K562 (cell line): Measurements from ENCODE around the gene DUSP28. TPM values are rescaled to one million over a fixed set of nuclear protein-coding genes. Genes with fewer than 3 reads are reported as not detected.

Experiments used
- ATAC-seq: fragments of 200-7000 bp; cut with Tn5 transposase; 3 replicates; pipeline ENCODE4 v1.9.1; 2020; ENCODE audit warnings: moderate library complexity
- BruUV-seq: library from RNA; stranded (reverse); fragments of 400-500 nt; replicated peaks from 2 replicates; lab custom pipeline; 2021; lab: Mats Ljungman, UMichigan
- CTCF ChIA-PET: fragments of 300-600 bp; formaldehyde crosslinking; extraction: SDS; loops from one replicate; lab custom pipeline; 2021; ENCODE audit warnings: low intra/inter-chr PET ratio; lab: Yijun Ruan, JAX
- POLR2A ChIA-PET: fragments of 300-600, 350-650 bp; sonication (Branson Sonifier 250); formaldehyde crosslinking; extraction: SDS; loops from one replicate; lab custom pipeline; 2021; ENCODE audit warnings: antibody characterized with exemption, inconsistent platforms; lab: Yijun Ruan, JAX
- DNase-seq, 4 experiments: peaks; one replicate each; pipeline versions ENCODE4 v3.0.0 to v3.0.0-alpha.2; 2011 to 2018; ENCODE audit warnings: low spot score in 3 of 4, mixed read lengths in 3 of 4; ENCODE audit errors: extremely low read depth in 1 of 4
- FAIRE-seq: peaks from 2 replicates; lab custom pipeline; 2011; peaks lifted over from hg19 to GRCh38; lab: Jason Lieb, UNC
- H2AFZ ChIP-seq: 2 replicates; pipeline ENCODE4 v1.6.0; 2011; ENCODE audit warnings: low read depth, low read length, control low read depth, inconsistent platforms
- H3K27ac ChIP-seq: fragments of 200-600 bp; 3 replicates; pipeline ENCODE4 v1.8.0; 2011; ENCODE audit warnings: low read depth, mild to moderate bottlenecking, control low read depth, inconsistent platforms, low read length, moderate library complexity, mixed read lengths; ENCODE audit errors: extremely low read depth
- H3K27me3 ChIP-seq, 2 experiments: fragments of 300-600 bp in 1 of 2; 2 replicates in 1 of 2; 3 replicates in 1 of 2; pipeline versions ENCODE4 v1.6.0 to v1.8.0; 2011; ENCODE audit warnings: inconsistent platforms in 2 of 2, low read length in 2 of 2, mild to moderate bottlenecking in 1 of 2, mixed read lengths in 1 of 2, moderate library complexity in 1 of 2; ENCODE audit not compliant: control insufficient read depth in 2 of 2, insufficient read depth in 2 of 2
- H3K36me3 ChIP-seq: fragments of 300-600 bp; 3 replicates; pipeline ENCODE4 v1.8.0; 2011; ENCODE audit warnings: mild to moderate bottlenecking, low read length, inconsistent platforms; ENCODE audit not compliant: control insufficient read depth, insufficient read depth
- H3K4me1 ChIP-seq, 2 experiments: fragments of 200-600 bp in 1 of 2; replicated peaks in 1 of 2; 2 replicates in 1 of 2; 3 replicates in 1 of 2; pipeline versions ENCODE4 v1.5.1 to v1.8.0; 2011; ENCODE audit warnings: inconsistent platforms in 2 of 2, low read length in 2 of 2, mild to moderate bottlenecking in 1 of 2, mixed read lengths in 1 of 2, moderate library complexity in 1 of 2; ENCODE audit not compliant: control insufficient read depth in 2 of 2, insufficient read depth in 2 of 2
- H3K4me2 ChIP-seq: 2 replicates; pipeline ENCODE4 v1.6.1; 2011; ENCODE audit warnings: low read length, control low read depth, inconsistent platforms, mixed read lengths; ENCODE audit not compliant: insufficient read depth
- H3K4me3 ChIP-seq: fragments of 200-600 bp; sonication (generic), shearing (Covaris generic); 2 replicates; pipeline ENCODE4 v1.5.1; 2016; ENCODE audit warnings: control low read depth, inconsistent platforms
- H3K79me2 ChIP-seq: fragments of 200-600 bp; 3 replicates; pipeline ENCODE4 v1.8.0; 2011; ENCODE audit warnings: low read length, inconsistent platforms; ENCODE audit not compliant: control insufficient read depth, insufficient read depth
- H3K9ac ChIP-seq, 2 experiments: 2 replicates each; pipeline versions ENCODE4 v1.6.0 to v1.6.1; 2011; ENCODE audit warnings: low read depth in 2 of 2, low read length in 2 of 2, control low read depth in 1 of 2, inconsistent platforms in 1 of 2, mild to moderate bottlenecking in 1 of 2, mixed read lengths in 1 of 2; ENCODE audit not compliant: insufficient read depth in 1 of 2
- H3K9me1 ChIP-seq: one replicate; pipeline ENCODE4 v1.6.0; 2011; ENCODE audit warnings: inconsistent platforms, mild to moderate bottlenecking, low read length, moderate library complexity; ENCODE audit not compliant: control insufficient read depth, insufficient read depth
- H3K9me3 ChIP-seq: replicated peaks from 2 replicates; pipeline ENCODE4 v1.5.1; 2011; ENCODE audit warnings: low read depth, low read length, inconsistent platforms; ENCODE audit not compliant: control insufficient read depth, insufficient read depth
- H4K20me1 ChIP-seq: replicated peaks from 2 replicates; pipeline ENCODE4 v1.6.1; 2011; ENCODE audit warnings: low read length, inconsistent platforms, mixed read lengths; ENCODE audit not compliant: control insufficient read depth, insufficient read depth
- ATF4 ChIP-seq: fragments of 450-650 bp; formaldehyde crosslinking; IDR thresholded peaks from 2 replicates; pipeline ENCODE4 v1.4.0; 2022; ENCODE audit warnings: mild to moderate bottlenecking, moderate library complexity
- CC2D1A ChIP-seq: fragments of 450-650 bp; IDR thresholded peaks from 2 replicates; pipeline ENCODE4 v1.6.1; 2017; ENCODE audit warnings: mild to moderate bottlenecking
- E2F5 ChIP-seq: sonication (generic); formaldehyde crosslinking; IDR thresholded peaks from 2 replicates; pipeline ENCODE4 v1.8.0; 2022; ENCODE audit warnings: mild to moderate bottlenecking, missing genetic modification reagents
- HES1 ChIP-seq: fragments of 450-650 bp; IDR thresholded peaks from 2 replicates; pipeline ENCODE4 v1.6.1; 2016; ENCODE audit warnings: low read depth, mild to moderate bottlenecking, moderate library complexity
- NFXL1 ChIP-seq: fragments of 450-650 bp; formaldehyde crosslinking; IDR thresholded peaks from 2 replicates; pipeline ENCODE4 v1.4.0; 2021; ENCODE audit warnings: mild to moderate bottlenecking
- TGIF2 ChIP-seq: sonication (generic); formaldehyde crosslinking; IDR thresholded peaks from 2 replicates; pipeline ENCODE4 v1.8.1; 2022; ENCODE audit warnings: mild to moderate bottlenecking, missing genetic modification reagents, moderate library complexity
- ZNF445 ChIP-seq: fragments of 250-450 bp; sonication (Bioruptor Pico); IDR thresholded peaks from 2 replicates; pipeline ENCODE4 v1.4.0; 2020; ENCODE audit warnings: low read depth, mild to moderate bottlenecking, moderate library complexity
- WGBS: fragments of 100-300 bp; shearing (Covaris generic); methylation state at CpG from one replicate; pipeline ENCODE4 v1.1.6; 2016; ENCODE audit warnings: low coverage, mixed read lengths; ENCODE audit not compliant: insufficient coverage; ENCODE audit errors: missing lambda C conversion rate; 5-methylcytosine and 5-hydroxymethylcytosine counted together
- in situ Hi-C: fragments of 300-500 bp; cut with MboI; formaldehyde crosslinking; loops from 4 replicates; pipeline ENCODE4 v1.15.0; 2018; ENCODE audit warnings: inconsistent platforms, mixed read lengths
- intact Hi-C: fragments of 100-400 bp; cut with micrococcal nuclease; formaldehyde crosslinking; loops from 2 replicates; pipeline ENCODE4 v1.14.2; 2022
- polyA plus RNA-seq, 8 experiments: library from polyadenylated mRNA; depleted of rRNA in 4 of 8; stranded (reverse) in 5 of 8; unstranded in 3 of 8; fragments of >200 nt; fragmentation: Nextera tagmentation in 2 of 8; fragmentation: Illumina TruSeq in 1 of 8; extraction: Ambion mirVana in 2 of 8; extraction: Trizol in 1 of 8; gene quantifications; 2 replicates each; pipeline versions ENCODE4 v1.2.1 to v1.2.3, GENCODE V29; 2011 to 2014; ENCODE audit warnings: inconsistent platforms in 1 of 8, missing spikeins in 1 of 8
- total RNA-seq, 7 experiments: library from RNA; depleted of rRNA in 6 of 7; stranded (reverse); fragments of >200 nt in 6 of 7; fragmentation: Illumina TruSeq in 2 of 7; extraction: Trizol in 2 of 7; gene quantifications; 2 replicates each; pipeline versions ENCODE4 v1.2.1 to v1.2.3, GENCODE V29; 2011 to 2021; ENCODE audit warnings: low replicate concordance in 1 of 7

DUSP28 gene
- total and polyA plus RNA-seq, 9 of the 15 experiments (the other 6 are each of a cell fraction or from before 2014, with no cell fraction given): 2.8 to 8.1 (median 4.2) TPM

GRCh38 chr2:240529344-240529999 lies 30.7 kb upstream of the DUSP28 start:
- TF ChIP-seq E2F5 (no peak), ATF4 (CRISPR knock-in tag) (no peak), HES1 (no peak), CC2D1A (no peak), ZNF445 (CRISPR knock-in tag) (no peak), TGIF2 (CRISPR knock-in tag) (no peak), NFXL1 (CRISPR knock-in tag) (no peak)
- TF ChIP-seq, all 486 proteins: peak for 0
- Histone ChIP-seq H3K27me3 (no peaks in the 10 kb centered on the region), H3K9ac (no peak overlapping the region), H3K9me3 (peaks cover 15% of the 10 kb centered on the region), H4K20me1 (no peaks in the 10 kb centered on the region), H3K4me1 (no peaks in the 10 kb centered on the region; a peak in 1 of 5 replicates), H3K36me3 (peaks cover 35% of the 10 kb centered on the region; the same call in 2 of the 3 replicates), H2AFZ (no peak overlapping the region), H3K27ac (no peak overlapping the region), H3K9me1 (no peaks in the 10 kb centered on the region), H3K4me2 (no peak overlapping the region), H3K79me2 (no peaks in the 10 kb centered on the region; the same call in 2 of the 3 replicates), H3K4me3 (no peak overlapping the region)
- intact Hi-C loops: no loop called here
- ATAC-seq (no peak), FAIRE-seq (no peak), DNase-seq (no peak)
- in situ Hi-C loops: no loop called here
- ChIA-PET POLR2A (interaction anchor here (0.5 to 0.7 kb wide), 3 partner anchors 14 to 83 kb away, joined by 3 to 4 read pairs (median 4); no protein-coding TSS in a partner anchor), CTCF (no interaction called here)
- 97% methylated on average over 11 of the region's 16 CpGs for WGBS
- BruUV-seq: no TSS peak
